ENCODE results near the gene NTN5.
"Not testable (repeated sequence)": the region's sequence is repeated elsewhere in the genome, so short reads cannot be mapped to it uniquely, and the experiment has no call there.

NTN5 gene

DNA sequence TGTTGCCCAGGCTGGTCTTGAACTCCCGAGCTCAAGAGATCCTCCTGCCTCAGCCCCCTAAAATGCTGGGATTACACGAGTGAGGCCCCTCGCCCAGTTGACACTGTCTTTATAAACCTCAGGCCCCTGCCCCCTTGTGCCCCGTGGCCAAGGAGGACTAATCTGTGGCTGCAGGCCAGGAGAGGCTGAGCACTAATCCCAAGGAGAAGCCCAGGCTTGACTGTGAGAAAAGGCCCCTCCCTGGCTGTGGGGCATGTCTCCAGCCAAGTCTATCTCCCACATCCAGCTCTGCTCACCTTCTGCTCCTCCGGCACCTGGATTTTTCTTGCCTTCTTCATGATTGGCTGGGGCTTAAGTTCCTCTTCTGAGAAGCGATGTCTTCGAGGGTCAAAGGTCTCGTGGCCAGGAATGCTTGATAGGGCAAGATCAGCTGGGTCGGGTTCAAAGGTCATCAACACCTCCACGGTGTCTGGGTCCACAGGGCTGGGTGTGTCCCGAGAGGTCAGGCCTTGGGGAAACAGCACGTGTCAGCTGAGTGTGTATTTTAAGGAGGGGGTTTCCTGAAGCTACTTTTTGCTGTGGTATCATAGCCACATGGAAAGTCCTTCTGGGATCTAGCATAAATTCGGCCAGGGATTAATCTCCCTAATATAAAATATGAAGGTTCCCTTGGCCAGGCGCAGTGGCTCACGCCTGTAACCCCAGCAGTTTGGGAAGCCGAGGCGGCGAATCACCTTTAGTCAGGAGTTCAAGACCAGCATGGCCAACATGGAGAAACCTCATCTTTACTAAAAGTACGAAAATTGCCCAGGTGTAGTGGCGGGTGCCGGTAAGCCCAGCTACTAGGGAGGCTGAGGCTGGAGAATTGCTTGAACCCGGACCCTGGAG is 39.4 kb downstream of the NTN5 start:
- no peaks in the 10 kb centered on the region for H3K9me3 Mint-ChIP-seq
- H3K27ac Mint-ChIP-seq = peak overlapping the region in 1 of 3 experiments; percentile 96
- peak overlapping the region in 1 of 3 experiments; percentile 77 for H3K4me3 Mint-ChIP-seq
- TF ChIP-seq, protein P1, sequence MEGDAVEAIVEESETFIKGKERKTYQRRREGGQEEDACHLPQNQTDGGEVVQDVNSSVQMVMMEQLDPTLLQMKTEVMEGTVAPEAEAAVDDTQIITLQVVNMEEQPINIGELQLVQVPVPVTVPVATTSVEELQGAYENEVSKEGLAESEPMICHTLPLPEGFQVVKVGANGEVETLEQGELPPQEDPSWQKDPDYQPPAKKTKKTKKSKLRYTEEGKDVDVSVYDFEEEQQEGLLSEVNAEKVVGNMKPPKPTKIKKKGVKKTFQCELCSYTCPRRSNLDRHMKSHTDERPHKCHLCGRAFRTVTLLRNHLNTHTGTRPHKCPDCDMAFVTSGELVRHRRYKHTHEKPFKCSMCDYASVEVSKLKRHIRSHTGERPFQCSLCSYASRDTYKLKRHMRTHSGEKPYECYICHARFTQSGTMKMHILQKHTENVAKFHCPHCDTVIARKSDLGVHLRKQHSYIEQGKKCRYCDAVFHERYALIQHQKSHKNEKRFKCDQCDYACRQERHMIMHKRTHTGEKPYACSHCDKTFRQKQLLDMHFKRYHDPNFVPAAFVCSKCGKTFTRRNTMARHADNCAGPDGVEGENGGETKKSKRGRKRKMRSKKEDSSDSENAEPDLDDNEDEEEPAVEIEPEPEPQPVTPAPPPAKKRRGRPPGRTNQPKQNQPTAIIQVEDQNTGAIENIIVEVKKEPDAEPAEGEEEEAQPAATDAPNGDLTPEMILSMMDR (IDR thresholded peaks at IDR 0.05; ENCODE audit: unreplicated experiment in 3 of 3) = no peak
- peaks cover 36% of the 10 kb centered on the region for H3K4me1 Mint-ChIP-seq
- H3K27me3 Mint-ChIP-seq (ENCODE audit: low read depth) = no peaks in the 10 kb centered on the region
- H3K36me3 Mint-ChIP-seq (ENCODE audit: low read depth) = peaks cover 2% of the 10 kb centered on the region

DNA sequence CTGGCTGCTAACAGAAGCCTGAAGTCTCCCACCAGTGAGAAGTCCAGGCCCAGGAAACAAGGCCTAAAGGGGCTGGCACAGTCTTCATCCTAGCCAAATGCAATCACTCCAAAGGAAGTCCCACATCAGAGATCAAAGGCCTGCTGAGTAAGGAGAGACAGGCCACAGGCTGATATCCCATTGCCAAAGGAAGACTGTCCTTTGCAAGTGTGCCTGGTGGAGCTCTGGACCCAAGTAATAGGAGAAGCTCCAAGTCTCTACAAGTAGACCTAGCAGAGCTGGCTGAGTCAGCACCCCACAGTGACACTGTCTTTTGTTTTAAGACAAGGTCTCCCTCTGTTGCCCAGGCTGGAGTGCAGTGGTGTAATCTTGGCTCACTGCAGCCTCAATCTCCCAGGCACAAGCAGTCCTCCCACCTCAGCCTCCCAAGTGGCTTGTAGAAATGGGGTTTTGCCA is 40.1 kb downstream of the NTN5 start:
- TF ChIP-seq, protein P1 (IDR thresholded peaks at IDR 0.05; ENCODE audit: unreplicated experiment in 3 of 3) = no peak
- Mint-ChIP-seq H3K4me3 (peak overlapping the region; percentile 16 to 53 (median 37)), H3K27ac (peak overlapping the region in 2 of 3 experiments; percentile 28 to 72), H3K36me3 (ENCODE audit: low read depth) (no peaks in the 10 kb centered on the region), H3K9me3 (no peaks in the 10 kb centered on the region), H3K4me1 (peaks cover 33% of the 10 kb centered on the region), H3K27me3 (ENCODE audit: low read depth) (no peaks in the 10 kb centered on the region)

DNA sequence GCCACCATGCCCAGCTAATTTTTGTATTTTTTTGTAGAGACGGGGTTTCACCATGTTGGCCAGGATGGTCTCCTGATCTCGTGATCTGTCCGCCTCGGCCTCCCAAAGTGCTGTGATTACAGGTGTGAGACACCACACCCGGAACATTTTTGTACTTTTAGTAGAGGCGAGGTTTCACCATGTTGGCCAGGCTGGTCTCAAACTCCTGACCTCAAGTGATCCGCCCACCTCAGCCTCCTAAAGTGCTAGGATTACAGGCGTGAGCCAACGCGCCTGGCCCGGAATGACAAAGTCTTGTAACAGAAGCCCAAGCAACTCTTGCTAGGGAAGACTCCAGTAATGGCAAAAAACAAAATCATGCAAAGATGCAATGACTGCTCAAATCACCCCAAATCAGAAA is 40.5 kb downstream of the NTN5 start:
- H3K36me3 Mint-ChIP-seq (ENCODE audit: low read depth); H3K27me3 Mint-ChIP-seq (ENCODE audit: low read depth); H3K9me3 Mint-ChIP-seq: not testable (repeated sequence)
- Mint-ChIP-seq H3K4me3 (peak overlapping the region in 2 of 3 experiments; percentile 37 to 53), H3K4me1 (peaks cover 33% of the 10 kb centered on the region), H3K27ac (peak overlapping the region in 2 of 3 experiments; percentile 28 to 72)

DNA sequence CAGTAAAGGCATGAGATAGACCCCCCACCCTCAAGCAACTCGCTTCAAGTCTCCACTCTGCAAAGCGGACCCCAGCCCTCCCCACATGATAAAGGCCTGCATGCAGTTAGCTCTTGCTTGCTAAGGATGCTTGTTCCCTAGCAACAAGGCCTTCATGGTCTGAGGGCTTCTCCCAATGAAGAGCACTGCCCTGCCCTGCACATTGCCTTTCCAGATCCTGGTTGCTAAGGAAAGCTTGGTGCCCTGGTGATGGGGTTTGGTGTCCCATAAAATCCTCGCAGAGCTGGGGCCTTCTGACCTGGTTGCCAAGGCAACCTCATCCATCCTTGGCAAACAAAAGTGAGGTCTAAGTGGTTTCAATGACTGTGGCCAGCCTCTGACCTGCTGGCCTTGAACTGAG is 41.6 kb downstream of the NTN5 start:
- Mint-ChIP-seq H3K4me3 (no peak overlapping the region), H3K9me3 (no peaks in the 10 kb centered on the region), H3K36me3 (ENCODE audit: low read depth) (no peaks in the 10 kb centered on the region), H3K4me1 (peaks cover 33% of the 10 kb centered on the region), H3K27me3 (ENCODE audit: low read depth) (no peaks in the 10 kb centered on the region), H3K27ac (peak overlapping the region in 1 of 3 experiments; percentile 87)
- TF ChIP-seq, protein P1 (IDR thresholded peaks at IDR 0.05; ENCODE audit: unreplicated experiment in 3 of 3) = no peak

DNA sequence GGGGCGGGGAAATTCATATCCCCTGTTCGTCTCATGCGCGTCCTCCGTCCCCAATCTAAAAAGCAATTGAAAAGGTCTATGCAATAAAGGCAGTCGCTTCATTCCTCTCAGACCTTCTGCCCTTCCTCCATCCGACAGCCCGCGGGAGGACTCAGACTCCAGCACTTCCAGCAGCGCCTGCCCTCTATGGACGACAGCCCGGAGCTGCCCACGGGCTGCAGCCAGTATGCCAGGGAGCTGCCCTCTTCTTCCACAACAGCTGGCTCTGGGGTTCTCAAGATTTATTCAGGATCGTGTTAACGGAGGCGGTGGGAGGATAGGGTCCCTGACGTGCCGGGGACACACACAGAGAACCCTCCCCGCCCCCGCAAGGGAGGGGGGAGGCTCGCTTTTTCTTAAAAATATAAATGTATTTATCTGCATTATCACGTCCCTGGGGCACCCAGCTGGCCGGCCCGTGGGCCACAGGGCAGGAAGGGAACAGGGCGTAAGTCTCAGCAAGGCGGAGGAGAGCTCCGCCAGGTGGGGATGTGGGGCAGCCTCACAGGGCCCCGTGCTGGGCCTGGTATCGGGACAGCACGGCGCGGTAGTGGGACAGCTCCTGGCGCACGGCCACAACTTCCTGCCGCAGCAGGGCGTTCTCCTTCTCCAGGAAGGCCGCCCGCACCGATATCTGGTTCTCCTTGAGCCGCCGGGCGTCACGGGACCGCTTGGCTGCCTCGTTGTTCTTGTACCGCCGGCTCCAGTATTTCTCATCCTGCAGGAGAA is 42.3 kb downstream of the NTN5 start:
- H3K9me3 Mint-ChIP-seq = no peaks in the 10 kb centered on the region
- H3K27me3 Mint-ChIP-seq (ENCODE audit: low read depth) = no peaks in the 10 kb centered on the region
- H3K36me3 Mint-ChIP-seq (ENCODE audit: low read depth) = no peaks in the 10 kb centered on the region
- H3K4me1 Mint-ChIP-seq = peaks cover 30% of the 10 kb centered on the region
- peak overlapping the region; percentile 53 to 87 (median 71) for H3K27ac Mint-ChIP-seq
- peak overlapping the region; percentile 56 to 71 (median 57) for H3K4me3 Mint-ChIP-seq
- TF ChIP-seq, protein P1 (IDR thresholded peaks at IDR 0.05; ENCODE audit: unreplicated experiment in 3 of 3) = peak in 1 of 3 experiments; percentile 33

DNA sequence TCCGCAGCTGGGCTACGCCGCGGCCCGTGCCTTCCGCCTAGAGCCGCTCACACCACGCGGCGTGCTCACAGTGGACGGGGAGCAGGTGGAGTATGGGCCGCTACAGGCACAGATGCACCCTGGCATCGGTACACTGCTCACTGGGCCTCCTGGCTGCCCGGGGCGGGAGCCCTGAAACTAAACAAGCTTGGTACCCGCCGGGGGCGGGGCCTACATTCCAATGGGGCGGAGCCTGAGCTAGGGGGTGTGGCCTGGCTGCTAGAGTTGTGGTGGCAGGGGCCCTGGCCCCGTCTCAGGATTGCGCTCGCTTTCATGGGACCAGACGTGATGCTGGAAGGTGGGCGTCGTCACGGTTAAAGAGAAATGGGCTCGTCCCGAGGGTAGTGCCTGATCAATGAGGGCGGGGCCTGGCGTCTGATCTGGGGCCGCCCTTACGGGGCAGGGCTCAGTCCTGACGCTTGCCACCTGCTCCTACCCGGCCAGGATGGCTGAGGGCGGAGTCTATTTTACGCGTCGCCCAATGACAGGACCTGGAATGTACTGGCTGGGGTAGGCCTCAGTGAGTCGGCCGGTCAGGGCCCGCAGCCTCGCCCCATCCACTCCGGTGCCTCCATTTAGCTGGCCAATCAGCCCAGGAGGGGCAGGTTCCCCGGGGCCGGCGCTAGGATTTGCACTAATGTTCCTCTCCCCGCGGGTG is 43.1 kb downstream of the NTN5 start:
- Mint-ChIP-seq H3K9me3 (no peaks in the 10 kb centered on the region), H3K4me1 (peaks cover 32% of the 10 kb centered on the region), H3K27me3 (ENCODE audit: low read depth) (no peaks in the 10 kb centered on the region), H3K36me3 (ENCODE audit: low read depth) (no peaks in the 10 kb centered on the region), H3K4me3 (peak overlapping the region; percentile 56 to 71 (median 57)), H3K27ac (peak overlapping the region; percentile 53 to 87 (median 71))
- TF ChIP-seq, protein P1 (IDR thresholded peaks at IDR 0.05; ENCODE audit: unreplicated experiment in 3 of 3) = no peak

Measured in nephron (organoid).